ENCODE data around the gene PCDHA9.
"Not testable (repeated sequence)": the region's sequence is repeated elsewhere in the genome, so short reads cannot be mapped to it uniquely, and the experiment has no call there.

The PCDHA9 gene

GRCh38 chr5:140808889-140809291, 39.3 kb upstream of the PCDHA9 start:
- no peak for TF ChIP-seq CTCF (IDR thresholded peaks at IDR 0.05; ENCODE audit: insufficient read depth, low read depth, low read length, missing control alignments)
- H3K4me3 ChIP-seq (ENCODE audit: low read length), result no peak overlapping the region
- no peak for DNase-seq (ENCODE audit: low read depth)

- peak; percentile 45 for TF ChIP-seq CTCF (IDR thresholded peaks at IDR 0.05; ENCODE audit: insufficient read depth, low read depth, low read length, missing control alignments)
- DNase-seq (ENCODE audit: low read depth), result peak; percentile 33
- no peak within 1 kb of the TSS for H3K4me3 ChIP-seq (ENCODE audit: low read length)
Observed at GRCh38 chr5:140821375-140822280, 26.6 kb upstream of the PCDHA9 start, which contains the start of gene PCDHA5. PCDHA5 (plus strand) TSS chr5:140821613.

GRCh38 chr5:140822281-140822629, 25.9 kb upstream of the PCDHA9 start:
- TF ChIP-seq CTCF (IDR thresholded peaks at IDR 0.05; ENCODE audit: insufficient read depth, low read depth, low read length, missing control alignments), result no peak
- H3K4me3 ChIP-seq (ENCODE audit: low read length), result no peak overlapping the region
- DNase-seq (ENCODE audit: low read depth), result no peak

- not testable (repeated sequence) for H3K4me3 ChIP-seq (ENCODE audit: low read length); DNase-seq (ENCODE audit: low read depth)
Observed at GRCh38 chr5:140822969-140823368, 25.2 kb upstream of the PCDHA9 start.

GRCh38 chr5:140823475-140823874, 24.7 kb upstream of the PCDHA9 start:
- no peak overlapping the region for H3K4me3 ChIP-seq (ENCODE audit: low read length)
- no peak for DNase-seq (ENCODE audit: low read depth)
- TF ChIP-seq CTCF (IDR thresholded peaks at IDR 0.05; ENCODE audit: insufficient read depth, low read depth, low read length, missing control alignments), result no peak

- peak; percentile 22 for TF ChIP-seq CTCF (IDR thresholded peaks at IDR 0.05; ENCODE audit: insufficient read depth, low read depth, low read length, missing control alignments)
- no peak for DNase-seq (ENCODE audit: low read depth)
- H3K4me3 ChIP-seq (ENCODE audit: low read length), result no peak within 1 kb of the TSS
Observed at GRCh38 chr5:140827704-140828361, 20.3 kb upstream of the PCDHA9 start, which contains the start of gene PCDHA6. PCDHA6 (plus strand) TSS chr5:140827960; CDS start chr5:140828092, 132 bp downstream.

- TF ChIP-seq CTCF (IDR thresholded peaks at IDR 0.05; ENCODE audit: insufficient read depth, low read depth, low read length, missing control alignments), result no peak
- no peak for DNase-seq (ENCODE audit: low read depth)
- H3K4me3 ChIP-seq (ENCODE audit: low read length), result no peak overlapping the region
Observed at GRCh38 chr5:140828362-140828737, 19.8 kb upstream of the PCDHA9 start.

GRCh38 chr5:140829511-140830501, 18.4 kb upstream of the PCDHA9 start:
- DNase-seq (ENCODE audit: low read depth); H3K4me3 ChIP-seq (ENCODE audit: low read length): not testable (repeated sequence)

All from epithelial cell of esophagus (primary cell).